ENCODE data around the gene RBKS. TPM values are rescaled to one million over a fixed set of nuclear protein-coding genes. Genes with fewer than 3 reads are reported as not detected.
A peak's percentile ranks its signal among the peaks of the same experiment; 100 is the strongest.

RBKS gene
- total RNA-seq, 4 donors from 2014 or later: 0.63 to 5.8 (median 2.5) TPM

- Histone ChIP-seq H3K9me3 (no peaks in the 10 kb centered on the region), H3K27me3 (no peaks in the 10 kb centered on the region), H3K36me3 (no peaks in the 10 kb centered on the region), H3K27ac (replicated peaks in 1 of 4) (peak overlapping the region; percentile 74 to 85 (median 82)), H3K4me1 (peaks cover 9 to 20% (median 15%) of the 10 kb centered on the region in 4 donors), H3K4me3 (no peak overlapping the region)
- TF ChIP-seq POLR2A (IDR thresholded peaks at IDR 0.05; ENCODE audit: low read depth) (no peak), EP300 (IDR thresholded peaks at IDR 0.05) (peak; percentile 35), POLR2AphosphoS5 (IDR thresholded peaks at IDR 0.05) (peak; percentile 25 to 34)
- 94% methylated on average over 1 of the region's 1 CpG for WGBS
- intact Hi-C loops (cut with DNase I): loop anchor here (10.0 kb wide), 1 partner anchor 117 kb away; no protein-coding TSS in a partner anchor
- DNase-seq (ENCODE audit: extremely low spot score): no peak
Measured at GRCh38 chr2:27822049-27822448, 68.1 kb downstream of the RBKS start.

GRCh38 chr2:27815860-27816438, 74.2 kb downstream of the RBKS start:
- H3K27ac ChIP-seq (replicated peaks in 1 of 4): no peak overlapping the region
- no peaks in the 10 kb centered on the region for H3K36me3 ChIP-seq
- intact Hi-C loops (cut with DNase I): no loop called here
- no peaks in the 10 kb centered on the region for H3K9me3 ChIP-seq
- no peak overlapping the region for H3K4me3 ChIP-seq
- no peaks in the 10 kb centered on the region for H3K27me3 ChIP-seq
- no peak for TF ChIP-seq EP300 (IDR thresholded peaks at IDR 0.05)
- no peak for TF ChIP-seq POLR2A (IDR thresholded peaks at IDR 0.05; ENCODE audit: low read depth)
- TF ChIP-seq POLR2AphosphoS5 (IDR thresholded peaks at IDR 0.05): no peak
- no peak for TF ChIP-seq CTCF (IDR thresholded peaks at IDR 0.05)
- DNase-seq (ENCODE audit: extremely low spot score): no peak
- H3K4me1 ChIP-seq: no peaks in the 10 kb centered on the region
- WGBS: 96% methylated on average over 4 of the region's 4 CpGs

- TF ChIP-seq CTCF (IDR thresholded peaks at IDR 0.05): no peak
- TF ChIP-seq POLR2A (IDR thresholded peaks at IDR 0.05; ENCODE audit: low read depth): no peak
- no peak for TF ChIP-seq EP300 (IDR thresholded peaks at IDR 0.05)
- TF ChIP-seq POLR2AphosphoS5 (IDR thresholded peaks at IDR 0.05): no peak
- 62% methylated on average over 1 of the region's 1 CpG for WGBS
- Histone ChIP-seq H3K27ac (replicated peaks in 1 of 4) (no peak overlapping the region), H3K4me1 (peaks cover 3 to 6% (median 6%) of the 10 kb centered on the region in 4 donors), H3K9me3 (no peaks in the 10 kb centered on the region), H3K36me3 (no peaks in the 10 kb centered on the region), H3K27me3 (no peaks in the 10 kb centered on the region), H3K4me3 (no peak overlapping the region)
- intact Hi-C loops (cut with DNase I): loop anchor here (5.0 kb wide), 1 partner anchor 52 kb away; no protein-coding TSS in a partner anchor
- DNase-seq (ENCODE audit: extremely low spot score): no peak
Measured at GRCh38 chr2:27814758-27815157, 75.4 kb downstream of the RBKS start.

GRCh38 chr2:27811768-27812167, 78.4 kb downstream of the RBKS start:
- 100% methylated on average over 1 of the region's 1 CpG for WGBS
- Histone ChIP-seq H3K9me3 (no peaks in the 10 kb centered on the region), H3K27ac (replicated peaks in 1 of 4) (no peak overlapping the region), H3K36me3 (no peaks in the 10 kb centered on the region), H3K27me3 (no peaks in the 10 kb centered on the region), H3K4me1 (peaks cover 8 to 15% (median 11%) of the 10 kb centered on the region in 4 donors), H3K4me3 (no peak overlapping the region)
- DNase-seq (ENCODE audit: extremely low spot score): no peak
- TF ChIP-seq EP300 (IDR thresholded peaks at IDR 0.05): no peak
- no peak for TF ChIP-seq POLR2A (IDR thresholded peaks at IDR 0.05; ENCODE audit: low read depth)
- TF ChIP-seq POLR2AphosphoS5 (IDR thresholded peaks at IDR 0.05): no peak
- intact Hi-C loops (cut with DNase I): loop anchor here (5.0 kb wide), 1 partner anchor 49 kb away; no protein-coding TSS in a partner anchor

- no peaks in the 10 kb centered on the region for H3K27me3 ChIP-seq
- no peaks in the 10 kb centered on the region for H3K36me3 ChIP-seq
- no peak for TF ChIP-seq CTCF (IDR thresholded peaks at IDR 0.05)
- no peak for TF ChIP-seq POLR2A (IDR thresholded peaks at IDR 0.05; ENCODE audit: low read depth)
- no peak for TF ChIP-seq POLR2AphosphoS5 (IDR thresholded peaks at IDR 0.05)
- TF ChIP-seq EP300 (IDR thresholded peaks at IDR 0.05): no peak
- WGBS: 84% methylated on average over 3 of the region's 3 CpGs
- H3K27ac ChIP-seq (replicated peaks in 1 of 4): peak overlapping the region in 2 of 4 donors; percentile 53 to 57
- H3K4me1 ChIP-seq: peaks cover 8 to 15% (median 11%) of the 10 kb centered on the region in 4 donors
- intact Hi-C loops (cut with DNase I): loop anchor here (5.0 kb wide), 1 partner anchor 48 kb away; no protein-coding TSS in a partner anchor
- H3K4me3 ChIP-seq: no peak overlapping the region
- H3K9me3 ChIP-seq: no peaks in the 10 kb centered on the region
- DNase-seq (ENCODE audit: extremely low spot score): peak; percentile 47
Measured at GRCh38 chr2:27810455-27810854, 79.7 kb downstream of the RBKS start.

All from esophagus muscularis mucosa (tissue), 4 donors.